HCT116 (cell line): Measurements from ENCODE around the gene PRRT4. TPM values are rescaled to one million over a fixed set of nuclear protein-coding genes. Genes with fewer than 3 reads are reported as not detected.

Source experiments
- ATAC-seq: fragments of 200-7000 bp; cut with Tn5 transposase; 2 replicates; pipeline ENCODE4 v1.9.1; 2020; ENCODE audit warnings: mild to moderate bottlenecking, moderate library complexity
- BruUV-seq: library from RNA; stranded (reverse); fragments of 400-500 nt; replicated peaks from 2 replicates; lab custom pipeline; 2021; lab: Mats Ljungman, UMichigan
- CTCF ChIA-PET: fragments of 300-600 bp; sonication (Branson Sonifier 250); formaldehyde crosslinking; loops from one replicate; lab custom pipeline; 2021; ENCODE audit warnings: antibody characterized with exemption; lab: Charles Lee
- POLR2A ChIA-PET: fragments of 300-600, 350-600 bp; sonication (Branson Sonifier 250); formaldehyde crosslinking; loops from one replicate; lab custom pipeline; 2021; ENCODE audit warnings: antibody characterized with exemption; lab: Charles Lee
- RAD21 ChIA-PET, 2 experiments: fragments of 300-600 bp; sonication (Branson Sonifier 250); formaldehyde crosslinking; loops; one replicate each; lab custom pipeline; 2023; ENCODE audit warnings: low total read pairs in 2 of 2; ENCODE audit not compliant: uncharacterized antibody in 2 of 2, unreplicated experiment in 2 of 2, low non-redundant PET in 1 of 2; lab: Charles Lee
- DNase-seq: peaks from one replicate; pipeline ENCODE4 v3.0.0-alpha.2; 2010; ENCODE audit warnings: low read depth, low spot score
- H2AFZ ChIP-seq: fragments of 200-600 bp; shearing (Covaris generic), sonication (generic); 2 replicates; pipeline ENCODE4 v1.6.1; 2017; ENCODE audit warnings: low read depth, mixed run types, mixed read lengths, antibody characterized with exemption, low read length; ENCODE audit not compliant: poor library complexity, severe bottlenecking
- H3K27ac ChIP-seq: 2 replicates; pipeline ENCODE4 v1.5.1; 2012; ENCODE audit warnings: low read depth, low read length
- H3K27me3 ChIP-seq: fragments of 200-600 bp; sonication (generic); 2 replicates; pipeline ENCODE4 v1.6.1; 2016; ENCODE audit warnings: mixed run types, low read length, mixed read lengths; ENCODE audit not compliant: insufficient read depth
- H3K36me3 ChIP-seq, 2 experiments: fragments of 200-500 bp in 1 of 2; fragments of 200-600 bp in 1 of 2; sonication (Bioruptor generic) in 1 of 2; sonication (generic) in 1 of 2; 2 replicates each; pipeline versions ENCODE4 v1.5.1 to v1.6.1; 2014 to 2016; ENCODE audit warnings: low read length in 2 of 2, inconsistent platforms in 1 of 2, mixed read lengths in 1 of 2, mixed run types in 1 of 2; ENCODE audit not compliant: insufficient read depth in 2 of 2, control insufficient read depth in 1 of 2
- H3K4me1 ChIP-seq, 2 experiments: fragments of 200-600 bp in 1 of 2; sonication (generic) in 1 of 2; 2 replicates each; pipeline versions ENCODE4 v1.5.1 to v1.6.1; 2012 to 2017; ENCODE audit warnings: low read length in 2 of 2, inconsistent platforms in 1 of 2, mild to moderate bottlenecking in 1 of 2, mixed read lengths in 1 of 2, mixed run types in 1 of 2, moderate library complexity in 1 of 2; ENCODE audit not compliant: insufficient read depth in 2 of 2, control insufficient read depth in 1 of 2
- H3K4me2 ChIP-seq: fragments of 200-600 bp; sonication (generic); 2 replicates; pipeline ENCODE4 v1.6.1; 2017; ENCODE audit warnings: mixed run types, low read length, mixed read lengths
- H3K4me3 ChIP-seq, 2 experiments: fragments of 200-600 bp in 1 of 2; sonication (generic) in 1 of 2; replicated peaks in 1 of 2; 2 replicates each; pipeline ENCODE4 v1.5.1; 2011 to 2016; ENCODE audit warnings: low read length in 2 of 2, control low read depth in 1 of 2, low read depth in 1 of 2, mild to moderate bottlenecking in 1 of 2, mixed read lengths in 1 of 2, mixed run types in 1 of 2
- H3K79me2 ChIP-seq: fragments of 200-600 bp; sonication (generic); 2 replicates; pipeline ENCODE4 v1.6.1; 2017; ENCODE audit warnings: mild to moderate bottlenecking, mixed run types, low read length, moderate library complexity, mixed read lengths; ENCODE audit not compliant: insufficient read depth
- H3K9ac ChIP-seq: fragments of 200-600 bp; sonication (generic); 2 replicates; pipeline ENCODE4 v1.6.1; 2016; ENCODE audit warnings: low read length, mixed read lengths
- H3K9me2 ChIP-seq: fragments of 200-600 bp; sonication (generic), shearing (Covaris generic); 2 replicates; pipeline ENCODE4 v1.6.1; 2017; ENCODE audit warnings: mixed run types, mild to moderate bottlenecking, moderate library complexity; ENCODE audit not compliant: insufficient read depth
- H3K9me3 ChIP-seq, 2 experiments: fragments of 200-500 bp in 1 of 2; fragments of 200-600 bp in 1 of 2; sonication (Bioruptor generic) in 1 of 2; sonication (generic) in 1 of 2; 2 replicates each; pipeline ENCODE4 v1.6.1; 2014 to 2017; ENCODE audit warnings: low read length in 2 of 2, mixed read lengths in 2 of 2, inconsistent platforms in 1 of 2, low read depth in 1 of 2, mild to moderate bottlenecking in 1 of 2, mixed run types in 1 of 2, moderate library complexity in 1 of 2; ENCODE audit not compliant: control insufficient read depth in 1 of 2, insufficient read depth in 1 of 2
- H4K20me1 ChIP-seq: fragments of 200-600 bp; sonication (generic), shearing (Covaris generic); 2 replicates; pipeline ENCODE4 v1.6.1; 2017; ENCODE audit warnings: mixed run types, mild to moderate bottlenecking, moderate library complexity; ENCODE audit not compliant: insufficient read depth
- ATF3 ChIP-seq: IDR thresholded peaks from 2 replicates; pipeline ENCODE4 v1.6.1; 2012
- CTCF ChIP-seq, 3 experiments: fragments of 200-600 bp in 1 of 3; sonication (generic) in 1 of 3; IDR thresholded peaks in 2 of 3; conservative IDR thresholded peaks in 1 of 3; 2 replicates each; pipeline ENCODE4 v1.5.1; 2012 to 2017; ENCODE audit warnings: low read depth in 2 of 3, low read length in 2 of 3, antibody characterized with exemption in 1 of 3, borderline replicate concordance in 1 of 3, control low read depth in 1 of 3, mild to moderate bottlenecking in 1 of 3, mixed read lengths in 1 of 3, mixed run types in 1 of 3, moderate library complexity in 1 of 3; ENCODE audit not compliant: insufficient read depth in 1 of 3
- ELF1 ChIP-seq: IDR thresholded peaks from 2 replicates; pipeline ENCODE4 v1.6.1; 2012; ENCODE audit warnings: low read depth, borderline replicate concordance
- EZH2 ChIP-seq: fragments of 200-600 bp; sonication (generic); IDR thresholded peaks from 2 replicates; pipeline ENCODE4 v1.6.1; 2017; ENCODE audit warnings: antibody characterized with exemption, mixed run types
- POLR2A ChIP-seq: IDR thresholded peaks from 2 replicates; pipeline ENCODE4 v1.7.0; 2011; ENCODE audit warnings: borderline replicate concordance; ENCODE audit not compliant: insufficient read depth, insufficient read length; ENCODE audit errors: extremely low read depth
- POLR2AphosphoS5 ChIP-seq: IDR thresholded peaks from 2 replicates; pipeline ENCODE4 v1.6.1; 2011; ENCODE audit warnings: mild to moderate bottlenecking, low read depth, low read length, moderate library complexity
- TCF7L2 ChIP-seq: IDR thresholded peaks from 2 replicates; pipeline ENCODE4 v1.7.0; 2011; ENCODE audit warnings: borderline replicate concordance, inconsistent platforms; ENCODE audit not compliant: insufficient read depth, insufficient read length; ENCODE audit errors: extremely low read depth
- YY1 ChIP-seq: IDR thresholded peaks from 2 replicates; pipeline ENCODE4 v1.6.1; 2011; ENCODE audit warnings: low read length, low read depth, moderate library complexity, mild to moderate bottlenecking; ENCODE audit not compliant: insufficient replicate concordance; ENCODE audit errors: extremely low read depth
- ZBTB33 ChIP-seq: IDR thresholded peaks from 2 replicates; pipeline ENCODE4 v1.6.1; 2011; ENCODE audit warnings: mild to moderate bottlenecking, low read length, moderate library complexity; ENCODE audit not compliant: insufficient replicate concordance; ENCODE audit errors: extremely low read depth
- intact Hi-C: fragments of 100-400 bp; cut with micrococcal nuclease; formaldehyde crosslinking; loops from 2 replicates; pipeline ENCODE4 v1.10.0; 2022
- total RNA-seq: library from RNA; stranded (reverse); gene quantifications from one replicate; pipeline ENCODE4 v1.2.1, GENCODE V29; 2021; ENCODE audit not compliant: unreplicated experiment

Gene PRRT4
- total RNA-seq, 1 experiment from 2014 or later: 4.0 TPM

- no TSS peak for BruUV-seq
- H3K9me3 ChIP-seq: no peaks in the 10 kb centered on the region
- peaks cover 11% of the 10 kb centered on the region; the same call in 1 of the 2 replicates for H3K27me3 ChIP-seq
- H3K9ac ChIP-seq: no peak overlapping the region
- no peak overlapping the region for H3K4me2 ChIP-seq
- no peak overlapping the region for H3K4me3 ChIP-seq
- H4K20me1 ChIP-seq: no peaks in the 10 kb centered on the region
- POLR2A ChIA-PET: no interaction called here
- TF ChIP-seq TCF7L2 (no peak), YY1 (no peak), POLR2A (no peak), ELF1 (no peak), CTCF (IDR thresholded peaks at IDR 0.05 in 2 of 3, conservative IDR thresholded peaks at IDR 0.05 in 1 of 3; ENCODE audit: borderline replicate concordance in 1 of 3, insufficient read depth in 1 of 3, low read depth in 2 of 3, low read length in 2 of 3) (no peak), ATF3 (no peak), ZBTB33 (no peak), POLR2AphosphoS5 (no peak), EZH2 (no peak)
- CTCF ChIA-PET: interaction anchor here (1.3 to 1.6 kb wide), 2 partner anchors 15 to 19 kb away, joined by 5 to 6 read pairs; no protein-coding TSS in a partner anchor
- DNase-seq (no peak), ATAC-seq (no peak)
- RAD21 ChIA-PET: no interaction called here
- intact Hi-C loops: no loop called here
- no peaks in the 10 kb centered on the region for H3K79me2 ChIP-seq
- no peaks in the 10 kb centered on the region for H3K36me3 ChIP-seq
- no peaks in the 10 kb centered on the region for H3K9me2 ChIP-seq
- no peak overlapping the region for H2AFZ ChIP-seq
- peaks cover 6 to 12% of the 10 kb centered on the region in 2 experiments for H3K4me1 ChIP-seq
- no peak overlapping the region for H3K27ac ChIP-seq
Observed at GRCh38 chr7:128366300-128366699, 4.8 kb upstream of the PRRT4 start.
